HCT116 (cell line): ENCODE data around the gene ALG13. TPM values are rescaled to one million over a fixed set of nuclear protein-coding genes. Genes with fewer than 3 reads are reported as not detected.

ENCODE experiments used
- ATAC-seq: fragments of 200-7000 bp; cut with Tn5 transposase; 2 replicates; pipeline ENCODE4 v1.9.1; 2020; ENCODE audit warnings: mild to moderate bottlenecking, moderate library complexity
- BruUV-seq: library from RNA; stranded (reverse); fragments of 400-500 nt; replicated peaks from 2 replicates; lab custom pipeline; 2021; lab: Mats Ljungman, UMichigan
- CTCF ChIA-PET: fragments of 300-600 bp; sonication (Branson Sonifier 250); formaldehyde crosslinking; loops from one replicate; lab custom pipeline; 2021; ENCODE audit warnings: antibody characterized with exemption; lab: Charles Lee
- POLR2A ChIA-PET: fragments of 300-600, 350-600 bp; sonication (Branson Sonifier 250); formaldehyde crosslinking; loops from one replicate; lab custom pipeline; 2021; ENCODE audit warnings: antibody characterized with exemption; lab: Charles Lee
- RAD21 ChIA-PET, 2 experiments: fragments of 300-600 bp; sonication (Branson Sonifier 250); formaldehyde crosslinking; loops; one replicate each; lab custom pipeline; 2023; ENCODE audit warnings: low total read pairs in 2 of 2; ENCODE audit not compliant: uncharacterized antibody in 2 of 2, unreplicated experiment in 2 of 2, low non-redundant PET in 1 of 2; lab: Charles Lee
- DNase-seq: peaks from one replicate; pipeline ENCODE4 v3.0.0-alpha.2; 2010; ENCODE audit warnings: low read depth, low spot score
- H2AFZ ChIP-seq: fragments of 200-600 bp; shearing (Covaris generic), sonication (generic); 2 replicates; pipeline ENCODE4 v1.6.1; 2017; ENCODE audit warnings: low read depth, mixed run types, mixed read lengths, antibody characterized with exemption, low read length; ENCODE audit not compliant: poor library complexity, severe bottlenecking
- H3K27ac ChIP-seq: 2 replicates; pipeline ENCODE4 v1.5.1; 2012; ENCODE audit warnings: low read depth, low read length
- H3K27me3 ChIP-seq: fragments of 200-600 bp; sonication (generic); 2 replicates; pipeline ENCODE4 v1.6.1; 2016; ENCODE audit warnings: mixed run types, low read length, mixed read lengths; ENCODE audit not compliant: insufficient read depth
- H3K36me3 ChIP-seq, 2 experiments: fragments of 200-500 bp in 1 of 2; fragments of 200-600 bp in 1 of 2; sonication (Bioruptor generic) in 1 of 2; sonication (generic) in 1 of 2; 2 replicates each; pipeline versions ENCODE4 v1.5.1 to v1.6.1; 2014 to 2016; ENCODE audit warnings: low read length in 2 of 2, inconsistent platforms in 1 of 2, mixed read lengths in 1 of 2, mixed run types in 1 of 2; ENCODE audit not compliant: insufficient read depth in 2 of 2, control insufficient read depth in 1 of 2
- H3K4me1 ChIP-seq, 2 experiments: fragments of 200-600 bp in 1 of 2; sonication (generic) in 1 of 2; 2 replicates each; pipeline versions ENCODE4 v1.5.1 to v1.6.1; 2012 to 2017; ENCODE audit warnings: low read length in 2 of 2, inconsistent platforms in 1 of 2, mild to moderate bottlenecking in 1 of 2, mixed read lengths in 1 of 2, mixed run types in 1 of 2, moderate library complexity in 1 of 2; ENCODE audit not compliant: insufficient read depth in 2 of 2, control insufficient read depth in 1 of 2
- H3K4me2 ChIP-seq: fragments of 200-600 bp; sonication (generic); 2 replicates; pipeline ENCODE4 v1.6.1; 2017; ENCODE audit warnings: mixed run types, low read length, mixed read lengths
- H3K4me3 ChIP-seq, 2 experiments: fragments of 200-600 bp in 1 of 2; sonication (generic) in 1 of 2; replicated peaks in 1 of 2; 2 replicates each; pipeline ENCODE4 v1.5.1; 2011 to 2016; ENCODE audit warnings: low read length in 2 of 2, control low read depth in 1 of 2, low read depth in 1 of 2, mild to moderate bottlenecking in 1 of 2, mixed read lengths in 1 of 2, mixed run types in 1 of 2
- H3K79me2 ChIP-seq: fragments of 200-600 bp; sonication (generic); 2 replicates; pipeline ENCODE4 v1.6.1; 2017; ENCODE audit warnings: mild to moderate bottlenecking, mixed run types, low read length, moderate library complexity, mixed read lengths; ENCODE audit not compliant: insufficient read depth
- H3K9ac ChIP-seq: fragments of 200-600 bp; sonication (generic); 2 replicates; pipeline ENCODE4 v1.6.1; 2016; ENCODE audit warnings: low read length, mixed read lengths
- H3K9me2 ChIP-seq: fragments of 200-600 bp; sonication (generic), shearing (Covaris generic); 2 replicates; pipeline ENCODE4 v1.6.1; 2017; ENCODE audit warnings: mixed run types, mild to moderate bottlenecking, moderate library complexity; ENCODE audit not compliant: insufficient read depth
- H3K9me3 ChIP-seq, 2 experiments: fragments of 200-500 bp in 1 of 2; fragments of 200-600 bp in 1 of 2; sonication (Bioruptor generic) in 1 of 2; sonication (generic) in 1 of 2; 2 replicates each; pipeline ENCODE4 v1.6.1; 2014 to 2017; ENCODE audit warnings: low read length in 2 of 2, mixed read lengths in 2 of 2, inconsistent platforms in 1 of 2, low read depth in 1 of 2, mild to moderate bottlenecking in 1 of 2, mixed run types in 1 of 2, moderate library complexity in 1 of 2; ENCODE audit not compliant: control insufficient read depth in 1 of 2, insufficient read depth in 1 of 2
- H4K20me1 ChIP-seq: fragments of 200-600 bp; sonication (generic), shearing (Covaris generic); 2 replicates; pipeline ENCODE4 v1.6.1; 2017; ENCODE audit warnings: mixed run types, mild to moderate bottlenecking, moderate library complexity; ENCODE audit not compliant: insufficient read depth
- CBX3 ChIP-seq: IDR thresholded peaks from 2 replicates; pipeline ENCODE4 v1.6.1; 2012; ENCODE audit warnings: low read depth
- CEBPB ChIP-seq: IDR thresholded peaks from 2 replicates; pipeline ENCODE4 v1.6.1; 2012; ENCODE audit warnings: low read depth
- EZH2phosphoT487 ChIP-seq: fragments of 200-600 bp; IDR thresholded peaks from 2 replicates; pipeline ENCODE4 v1.6.1; 2018; ENCODE audit warnings: antibody characterized with exemption, borderline replicate concordance
- FOSL1 ChIP-seq: IDR thresholded peaks from 2 replicates; pipeline ENCODE4 v1.6.1; 2012; ENCODE audit warnings: low read depth
- MAX ChIP-seq: IDR thresholded peaks from 2 replicates; pipeline ENCODE4 v1.6.1; 2012
- ZFX ChIP-seq: fragments of 450-650 bp; IDR thresholded peaks from 2 replicates; pipeline ENCODE4 v1.6.1; 2017
- ZNF274 ChIP-seq: fragments of 200-500 bp; sonication (Bioruptor generic); IDR thresholded peaks from 2 replicates; pipeline ENCODE4 v1.6.1; 2014; ENCODE audit warnings: mild to moderate bottlenecking, low read depth, low read length, inconsistent platforms
- intact Hi-C: fragments of 100-400 bp; cut with micrococcal nuclease; formaldehyde crosslinking; loops from 2 replicates; pipeline ENCODE4 v1.10.0; 2022
- total RNA-seq: library from RNA; stranded (reverse); gene quantifications from one replicate; pipeline ENCODE4 v1.2.1, GENCODE V29; 2021; ENCODE audit not compliant: unreplicated experiment
- TF ChIP-seq, protein P1 (sequence below), 3 experiments: fragments of 200-600 bp in 1 of 3; sonication (generic) in 1 of 3; IDR thresholded peaks in 2 of 3; conservative IDR thresholded peaks in 1 of 3; 2 replicates each; pipeline ENCODE4 v1.5.1; 2012 to 2017; ENCODE audit warnings: low read depth in 2 of 3, low read length in 2 of 3, antibody characterized with exemption in 1 of 3, borderline replicate concordance in 1 of 3, control low read depth in 1 of 3, mild to moderate bottlenecking in 1 of 3, mixed read lengths in 1 of 3, mixed run types in 1 of 3, moderate library complexity in 1 of 3; ENCODE audit not compliant: insufficient read depth in 1 of 3

ALG13 gene
- total RNA-seq, 1 experiment from 2014 or later, result 50.4 TPM

DNA sequence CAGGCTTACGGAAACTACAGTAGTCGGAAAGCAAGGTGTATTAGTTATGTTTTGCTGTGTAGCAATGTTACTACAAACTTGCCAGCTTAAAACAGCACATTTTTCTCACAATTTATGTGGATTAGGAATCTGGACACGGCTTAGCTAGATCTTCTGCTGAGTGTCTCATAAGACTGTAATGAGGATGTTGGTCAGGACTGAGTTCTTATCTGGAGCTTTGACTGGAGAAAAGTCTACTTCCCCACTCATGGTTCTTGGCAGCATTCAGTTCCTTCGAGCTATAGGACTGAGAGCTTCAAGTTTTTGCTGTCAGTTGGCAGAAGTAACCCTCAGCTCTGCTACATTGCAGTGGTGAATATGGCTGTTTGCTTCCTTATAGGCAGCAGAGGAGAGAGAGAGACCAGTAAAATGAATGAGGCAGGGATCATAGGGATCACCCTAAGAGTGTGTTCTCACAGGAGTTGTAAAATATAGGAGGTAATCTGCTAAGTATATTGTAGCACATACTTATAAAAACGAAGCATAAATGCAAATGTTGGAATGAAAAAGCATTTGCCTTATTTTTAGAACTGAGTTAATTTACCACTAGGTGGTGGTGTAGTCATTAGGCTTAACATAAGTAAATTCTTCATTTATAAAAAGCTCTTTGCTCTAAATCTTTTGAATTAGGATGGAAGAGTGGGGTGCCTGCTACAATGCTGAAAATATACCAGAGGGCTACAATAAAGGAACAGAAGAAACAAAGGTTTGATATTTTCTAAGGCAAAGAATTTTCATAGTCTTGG lies 38.6 kb downstream of the ALG13 start:
- Histone ChIP-seq H3K4me1 (no peaks in the 10 kb centered on the region), H3K9me3 (no peaks in the 10 kb centered on the region), H4K20me1 (no peaks in the 10 kb centered on the region), H3K27me3 (no peaks in the 10 kb centered on the region), H3K4me3 (no peak overlapping the region), H3K79me2 (no peaks in the 10 kb centered on the region), H3K36me3 (no peaks in the 10 kb centered on the region; a peak in 1 of 4 replicates), H3K27ac (no peak overlapping the region), H2AFZ (no peak overlapping the region), H3K9ac (no peak overlapping the region)
- ChIA-PET POLR2A (no interaction called here), CTCF (interaction anchor here (0.7 to 1.3 kb wide), 4 partner anchors 8 to 922 kb away, joined by 3 read pairs; no protein-coding TSS in a partner anchor), RAD21 (no interaction called here)
- intact Hi-C loops, result loop anchor here (5.0 kb wide), 1 partner anchor 323 kb away; no protein-coding TSS in a partner anchor
- ATAC-seq, result no peak
- TF ChIP-seq EZH2phosphoT487 (no peak), CBX3 (no peak), ZFX (no peak), CEBPB (no peak), FOSL1 (no peak), ZNF274 (no peak), MAX (no peak)
- TF ChIP-seq, protein P1, sequence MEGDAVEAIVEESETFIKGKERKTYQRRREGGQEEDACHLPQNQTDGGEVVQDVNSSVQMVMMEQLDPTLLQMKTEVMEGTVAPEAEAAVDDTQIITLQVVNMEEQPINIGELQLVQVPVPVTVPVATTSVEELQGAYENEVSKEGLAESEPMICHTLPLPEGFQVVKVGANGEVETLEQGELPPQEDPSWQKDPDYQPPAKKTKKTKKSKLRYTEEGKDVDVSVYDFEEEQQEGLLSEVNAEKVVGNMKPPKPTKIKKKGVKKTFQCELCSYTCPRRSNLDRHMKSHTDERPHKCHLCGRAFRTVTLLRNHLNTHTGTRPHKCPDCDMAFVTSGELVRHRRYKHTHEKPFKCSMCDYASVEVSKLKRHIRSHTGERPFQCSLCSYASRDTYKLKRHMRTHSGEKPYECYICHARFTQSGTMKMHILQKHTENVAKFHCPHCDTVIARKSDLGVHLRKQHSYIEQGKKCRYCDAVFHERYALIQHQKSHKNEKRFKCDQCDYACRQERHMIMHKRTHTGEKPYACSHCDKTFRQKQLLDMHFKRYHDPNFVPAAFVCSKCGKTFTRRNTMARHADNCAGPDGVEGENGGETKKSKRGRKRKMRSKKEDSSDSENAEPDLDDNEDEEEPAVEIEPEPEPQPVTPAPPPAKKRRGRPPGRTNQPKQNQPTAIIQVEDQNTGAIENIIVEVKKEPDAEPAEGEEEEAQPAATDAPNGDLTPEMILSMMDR (IDR thresholded peaks at IDR 0.05 in 2 of 3, conservative IDR thresholded peaks at IDR 0.05 in 1 of 3; ENCODE audit: borderline replicate concordance in 1 of 3, insufficient read depth in 1 of 3, low read depth in 2 of 3, low read length in 2 of 3), result peak in 1 of 3 experiments; percentile 34; a peak in 1 of 6 replicates
- TF ChIP-seq, all 23 proteins: peak for 1
- Histone ChIP-seq H3K9me2 (no peaks in the 10 kb centered on the region), H3K4me2 (no peak overlapping the region)
- no TSS peak for BruUV-seq
- DNase-seq, result no peak
